Measurements from ENCODE around the gene NEO1.

- no peak for TF ChIP-seq CTCF (IDR thresholded peaks at IDR 0.05; ENCODE audit: poor library complexity)
- no peak for TF ChIP-seq EZH2 (IDR thresholded peaks at IDR 0.05; ENCODE audit: borderline replicate concordance)
- no peak for TF ChIP-seq EZH2phosphoT487 (IDR thresholded peaks at IDR 0.05; ENCODE audit: low read depth, severe bottlenecking, unreplicated experiment)
These were observed 25.7 kb upstream of the NEO1 start for GRCh38 chr15:73026511-73027054.

All from hepatocyte (in vitro differentiated cells).